Heart left ventricle (tissue), 16 donors: ENCODE results near the gene AOC1. TPM values are rescaled to one million over a fixed set of nuclear protein-coding genes. Genes with fewer than 3 reads are reported as not detected.

Source experiments
- ATAC-seq, 4 donors: fragments of 200-7000 bp; cut with Tn5 transposase; one replicate each; pipeline ENCODE4 v1.9.1; 2020 to 2022; ENCODE audit warnings: moderate library complexity in 4 of 4, mild to moderate bottlenecking in 3 of 4, moderate number of reproducible peaks in 1 of 4
- DNase-seq, 5 donors: peaks; one replicate each; pipeline ENCODE4 v3.0.0-alpha.2; 2020
- H3K27ac ChIP-seq, 12 donors: fragments of 200-600 bp; sonication (generic) in 4 of 12; one replicate each; pipeline versions ENCODE4 v1.5.0 to v1.8.0; 2016 to 2022; ENCODE audit warnings: mild to moderate bottlenecking in 2 of 12
- H3K27me3 ChIP-seq, 9 donors: fragments of 200-600 bp; sonication (generic) in 2 of 9; one replicate each; pipeline versions ENCODE4 v1.5.1 to v1.8.0; 2016 to 2022; ENCODE audit warnings: mild to moderate bottlenecking in 3 of 9
- H3K36me3 ChIP-seq, 9 donors: fragments of 200-600 bp; sonication (generic) in 2 of 9; one replicate each; pipeline versions ENCODE4 v1.5.0 to v1.8.0; 2018 to 2022; ENCODE audit warnings: mild to moderate bottlenecking in 2 of 9
- H3K4me1 ChIP-seq, 12 donors: fragments of 200-600 bp; sonication (generic) in 4 of 12; one replicate each; pipeline versions ENCODE4 v1.5.0 to v1.8.0; 2016 to 2022; ENCODE audit warnings: mild to moderate bottlenecking in 3 of 12
- H3K4me3 ChIP-seq, 12 donors: fragments of 200-600 bp; sonication (generic) in 4 of 12; one replicate each; pipeline versions ENCODE4 v1.5.0 to v1.8.0; 2017 to 2022; ENCODE audit warnings: mild to moderate bottlenecking in 9 of 12, moderate library complexity in 4 of 12
- H3K9me3 ChIP-seq, 12 donors: fragments of 200-600 bp; sonication (generic) in 4 of 12; one replicate each; pipeline versions ENCODE4 v1.5.0 to v1.8.0; 2016 to 2022; ENCODE audit warnings: mild to moderate bottlenecking in 1 of 12
- CTCF ChIP-seq, 12 donors: fragments of 200-600 bp; sonication (generic) in 4 of 12; IDR thresholded peaks; one replicate each; pipeline versions ENCODE4 v1.5.0 to v1.8.0; 2018 to 2022; ENCODE audit warnings: antibody characterized with exemption in 12 of 12, mild to moderate bottlenecking in 5 of 12
- POLR2A ChIP-seq, 2 donors: fragments of 450-650 bp; IDR thresholded peaks; one replicate each; pipeline ENCODE4 v1.6.1; 2017; ENCODE audit warnings: antibody characterized with exemption in 2 of 2, mild to moderate bottlenecking in 2 of 2, moderate library complexity in 2 of 2
- WGBS, 4 donors: extraction: QIAGEN DNeasy Blood & Tissue Kit in 2 of 4; methylation state at CpG; one replicate each; pipeline versions ENCODE4 v1.1.5 to v1.1.7; 2013 to 2018; 5-methylcytosine and 5-hydroxymethylcytosine counted together
- intact Hi-C, 10 donors: fragments of 100-400 bp; cut with DNase I; formaldehyde crosslinking; loops; one replicate each; pipeline versions ENCODE4 v1.11.1 to v1.14.2; 2022
- polyA plus RNA-seq, 2 donors: library from polyadenylated mRNA; stranded (reverse); fragments of 200-250 nt; gene quantifications; one replicate each; pipeline ENCODE4 v1.2.3, GENCODE V29; 2013
- total RNA-seq, 9 donors: library from RNA; depleted of rRNA in 2 of 9; stranded (reverse); fragments of >200 nt in 2 of 9; fragmentation: NEBNext Ultra II Directional in 3 of 9; extraction: Animal tissue kit (Norgen Biotek cat#: 25700) in 3 of 9; gene quantifications; one replicate each; pipeline versions ENCODE4 v1.1.0 to v1.2.4, GENCODE V29; 2016 to 2023
- donor health status: ischemic (EF 13 %, LVEDD 7.1; RV severe dilation, severe dysfunction).
- donor health status: healthy with polysubstance abuse.
- donor health status: DM: no; HTN: yes; CAD: no.
- donor health status: DM: no; HTN: no; CAD: no.
- donor health status: ischemic (EF 25% LVEDD 6.9; RV normal size, moderate dysfunction).
- donor health status: ischemic (EF 25% LVEDD 5.7; RV mildly dilated, moderate dysfunction).
- donor health status: healthy.
- donor health status: DM: yes; HTN: yes; CAD: no.
- donor health status: ischemic (EF 35%, LVEDD 5.7; RV mildly dilated, moderate dysfunction).
- donor health status: nonischemic (EF 11% LVEDD 7.7; RV severe dilation, severe dysfunction).
- donor health status: DM: yes; HTN: yes; CAD: no.
- donor health status: PGD.
- donor health status: ischemic (EF 29% LVEDD 5.4; RV normal size, mild dysfunction).
- donor health status: nonischemic (EF 23%, LVEDD 6.1; RV moderate dilation, normal function).

The AOC1 gene
- total and polyA plus RNA-seq, 11 donors = 0.06 to 0.94 (median 0.68) TPM; not detected in 5

GRCh38 chr7:150910996-150911422, 58.7 kb downstream of the AOC1 start:
- peak in 1 of 4 donors; percentile 31 for ATAC-seq
- no peaks in the 10 kb centered on the region for H3K4me1 ChIP-seq
- WGBS, 4 donors = 55 to 70% (median 57%) methylated on average over 12 of the region's 12 CpGs

More at GRCh38 chr7:150910996-150911422, 58.7 kb downstream of the AOC1 start:
- TF ChIP-seq CTCF (IDR thresholded peaks at IDR 0.05) = no peak
- no peak for TF ChIP-seq POLR2A (IDR thresholded peaks at IDR 0.05)
- H3K4me3 ChIP-seq = no peak overlapping the region
- intact Hi-C loops = no loop called here
- H3K36me3 ChIP-seq = no peaks in the 10 kb centered on the region
- peaks cover 0 to 18% (median 0%) of the 10 kb centered on the region in 9 donors for H3K27me3 ChIP-seq
- DNase-seq = no peak
- H3K9me3 ChIP-seq = no peaks in the 10 kb centered on the region
- no peak overlapping the region for H3K27ac ChIP-seq

Other genes with a start within 250 kb of the AOC1 start
- 10 to 100 TPM; 20.3 to 52.7 (median 24.4) TPM for gene GIMAP6, start 220.1 kb upstream of the AOC1 start, total RNA-seq
- 10 to 100 TPM; 13.8 to 29.6 TPM for gene GIMAP6, start 220.1 kb upstream of the AOC1 start, polyA plus RNA-seq
- 10 to 100 TPM in 2 of 9 donors, 1 to 10 TPM in 7; 2.1 to 23.5 (median 4.9) TPM for gene GIMAP2, start 166.8 kb upstream of the AOC1 start, total RNA-seq
- gene GIMAP2, start 166.8 kb upstream of the AOC1 start, polyA plus RNA-seq = 1 to 10 TPM; 2.3 to 6.6 TPM
- gene GIMAP1, start 135.9 kb upstream of the AOC1 start, total RNA-seq = 1 to 10 TPM; 3.4 to 9.2 (median 5.8) TPM
- gene GIMAP1, start 135.9 kb upstream of the AOC1 start, polyA plus RNA-seq = 1 to 10 TPM; 7.7 to 9.7 TPM
- gene GIMAP5, start 115.1 kb upstream of the AOC1 start, total RNA-seq = 10 to 100 TPM in 8 of 9 donors, 1 to 10 TPM in 1; 6.4 to 40.4 (median 12.2) TPM
- gene GIMAP5, start 115.1 kb upstream of the AOC1 start, polyA plus RNA-seq = 10 to 100 TPM; 22.1 to 22.2 TPM
- gene TMEM176B, start 52.2 kb upstream of the AOC1 start, total RNA-seq = 100 to 1,000 TPM in 3 of 9 donors, 10 to 100 TPM in 6; 25.1 to 137 (median 84.4) TPM
- 10 to 100 TPM; 18.9 to 21.2 TPM for gene TMEM176B, start 52.2 kb upstream of the AOC1 start, polyA plus RNA-seq
- gene TMEM176A, start 51.7 kb upstream of the AOC1 start, total RNA-seq = 10 to 100 TPM; 11.7 to 77.1 (median 37.9) TPM
- gene TMEM176A, start 51.7 kb upstream of the AOC1 start, polyA plus RNA-seq = 10 to 100 TPM; 10.2 to 17.9 TPM
- 100 to 1,000 TPM in 5 of 9 donors, 10 to 100 TPM in 4; 58.1 to 185 (median 104) TPM for gene KCNH2, start 125.8 kb downstream of the AOC1 start, total RNA-seq
- 100 to 1,000 TPM in 1 of 2 donors, 10 to 100 TPM in 1; 59.8 to 154 TPM for gene KCNH2, start 125.8 kb downstream of the AOC1 start, polyA plus RNA-seq
- gene NOS3, start 138.5 kb downstream of the AOC1 start, total RNA-seq = 10 to 100 TPM in 7 of 9 donors, 1 to 10 TPM in 2; 9.4 to 49.4 (median 17.3) TPM
- gene NOS3, start 138.5 kb downstream of the AOC1 start, polyA plus RNA-seq = 10 to 100 TPM in 1 of 2 donors, 1 to 10 TPM in 1; 8.9 to 20.5 TPM
- 1 to 10 TPM in 1 of 9 donors, under 1 TPM in 1, not detected in 7; 0.07 to 1.0 TPM for gene ATG9B, start 172.0 kb downstream of the AOC1 start, total RNA-seq
- under 1 TPM; 0.26 to 0.38 TPM for gene ATG9B, start 172.0 kb downstream of the AOC1 start, polyA plus RNA-seq
- gene ABCB8, start 175.9 kb downstream of the AOC1 start, total RNA-seq = 10 to 100 TPM; 13.6 to 34.5 (median 26.0) TPM
- gene ABCB8, start 175.9 kb downstream of the AOC1 start, polyA plus RNA-seq = 10 to 100 TPM; 20.9 to 29.0 TPM
- 1 to 10 TPM; 2.7 to 8.2 (median 4.8) TPM for gene ASIC3, start 196.0 kb downstream of the AOC1 start, total RNA-seq
- gene ASIC3, start 196.0 kb downstream of the AOC1 start, polyA plus RNA-seq = 10 to 100 TPM in 1 of 2 donors, 1 to 10 TPM in 1; 2.8 to 12.9 TPM
- gene CDK5, start 205.4 kb downstream of the AOC1 start, total RNA-seq = 10 to 100 TPM in 1 of 9 donors, 1 to 10 TPM in 8; 5.6 to 13.7 (median 8.5) TPM
- gene CDK5, start 205.4 kb downstream of the AOC1 start, polyA plus RNA-seq = 1 to 10 TPM; 6.2 to 7.6 TPM
- 10 to 100 TPM; 44.1 to 84.3 (median 54.8) TPM for gene SLC4A2, start 207.1 kb downstream of the AOC1 start, total RNA-seq
- gene SLC4A2, start 207.1 kb downstream of the AOC1 start, polyA plus RNA-seq = 100 to 1,000 TPM in 1 of 2 donors, 10 to 100 TPM in 1; 68.3 to 113 TPM
- 100 to 1,000 TPM in 2 of 9 donors, 10 to 100 TPM in 7; 59.9 to 124 (median 77.7) TPM for gene FASTK, start 228.3 kb downstream of the AOC1 start, total RNA-seq
- 100 to 1,000 TPM in 1 of 2 donors, 10 to 100 TPM in 1; 75.7 to 168 TPM for gene FASTK, start 228.3 kb downstream of the AOC1 start, polyA plus RNA-seq
- 10 to 100 TPM; 21.8 to 62.8 (median 26.7) TPM for gene TMUB1, start 231.0 kb downstream of the AOC1 start, total RNA-seq
- 10 to 100 TPM; 66.1 to 82.6 TPM for gene TMUB1, start 231.0 kb downstream of the AOC1 start, polyA plus RNA-seq
- 10 to 100 TPM; 30.3 to 83.7 (median 57.6) TPM for gene AGAP3, start 234.0 kb downstream of the AOC1 start, total RNA-seq
- gene AGAP3, start 234.0 kb downstream of the AOC1 start, polyA plus RNA-seq = 10 to 100 TPM; 42.9 to 55.3 TPM